Choroid plexus epithelial cell (primary cell): ENCODE data around the gene RCN2.

Source experiments
- DNase-seq: peaks from one replicate; pipeline ENCODE4 v3.0.0-alpha.2; 2010; ENCODE audit warnings: low read depth
- H3K4me3 ChIP-seq: 2 replicates; pipeline ENCODE4 v1.5.1; 2011; ENCODE audit warnings: low read depth, mild to moderate bottlenecking, control low read depth, low read length, moderate library complexity
- TF ChIP-seq, protein P1 (sequence below): conservative IDR thresholded peaks from 2 replicates; pipeline ENCODE4 v1.5.1; 2011; ENCODE audit warnings: low read depth, mild to moderate bottlenecking, control low read depth, inconsistent platforms, low read length, moderate library complexity

The RCN2 gene

DNA sequence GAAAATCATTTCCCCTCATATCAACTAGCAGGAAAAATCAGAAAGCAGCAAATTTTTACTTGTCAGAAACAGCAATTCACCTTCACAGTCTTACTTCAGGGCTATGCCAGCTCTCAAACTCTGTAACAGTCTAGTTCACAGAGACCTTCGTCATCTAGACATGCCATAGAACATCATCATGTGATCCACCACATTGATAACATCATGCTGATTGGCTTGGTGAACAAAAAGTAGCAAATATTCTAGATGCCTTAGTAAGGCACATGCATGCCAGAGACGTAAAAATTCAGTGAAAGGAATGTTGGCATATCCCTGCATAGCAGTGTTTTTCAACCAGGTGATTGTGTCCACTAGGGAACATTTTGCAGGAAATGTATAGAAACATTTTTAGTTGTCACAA lies 17.8 kb upstream of the RCN2 start:
- no peak for DNase-seq
- no peak overlapping the region for H3K4me3 ChIP-seq
- TF ChIP-seq, protein P1, sequence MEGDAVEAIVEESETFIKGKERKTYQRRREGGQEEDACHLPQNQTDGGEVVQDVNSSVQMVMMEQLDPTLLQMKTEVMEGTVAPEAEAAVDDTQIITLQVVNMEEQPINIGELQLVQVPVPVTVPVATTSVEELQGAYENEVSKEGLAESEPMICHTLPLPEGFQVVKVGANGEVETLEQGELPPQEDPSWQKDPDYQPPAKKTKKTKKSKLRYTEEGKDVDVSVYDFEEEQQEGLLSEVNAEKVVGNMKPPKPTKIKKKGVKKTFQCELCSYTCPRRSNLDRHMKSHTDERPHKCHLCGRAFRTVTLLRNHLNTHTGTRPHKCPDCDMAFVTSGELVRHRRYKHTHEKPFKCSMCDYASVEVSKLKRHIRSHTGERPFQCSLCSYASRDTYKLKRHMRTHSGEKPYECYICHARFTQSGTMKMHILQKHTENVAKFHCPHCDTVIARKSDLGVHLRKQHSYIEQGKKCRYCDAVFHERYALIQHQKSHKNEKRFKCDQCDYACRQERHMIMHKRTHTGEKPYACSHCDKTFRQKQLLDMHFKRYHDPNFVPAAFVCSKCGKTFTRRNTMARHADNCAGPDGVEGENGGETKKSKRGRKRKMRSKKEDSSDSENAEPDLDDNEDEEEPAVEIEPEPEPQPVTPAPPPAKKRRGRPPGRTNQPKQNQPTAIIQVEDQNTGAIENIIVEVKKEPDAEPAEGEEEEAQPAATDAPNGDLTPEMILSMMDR: no peak

DNA sequence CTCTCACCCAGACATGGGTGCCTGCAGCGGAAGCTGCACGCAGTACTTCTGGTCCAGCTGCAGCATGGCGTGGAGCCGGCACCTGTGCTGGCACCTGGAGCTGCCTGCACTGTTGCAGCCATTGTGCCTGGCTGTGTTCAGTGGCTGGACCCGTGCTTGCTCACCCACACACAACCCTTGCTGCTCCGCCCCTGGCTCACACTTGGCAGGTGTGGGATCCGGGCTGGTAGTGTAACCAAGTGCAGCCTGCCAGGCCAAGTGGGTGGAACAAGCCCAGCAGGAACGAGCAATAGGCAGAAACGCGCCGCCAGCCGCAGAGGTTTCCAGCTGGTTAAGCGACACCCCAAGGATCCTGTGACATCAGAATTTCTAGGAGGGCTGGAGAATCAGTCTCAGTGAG lies 15.2 kb upstream of the RCN2 start:
- no peak for DNase-seq
- H3K4me3 ChIP-seq: no peak overlapping the region
- TF ChIP-seq, protein P1: no peak

GRCh38 chr15:76928201-76928600 lies 3.3 kb upstream of the RCN2 start:
- TF ChIP-seq, protein P1: no peak
- H3K4me3 ChIP-seq: no peak overlapping the region
- DNase-seq: no peak

GRCh38 chr15:76929011-76929760 lies 2.4 kb upstream of the RCN2 start:
- H3K4me3 ChIP-seq: no peak overlapping the region
- TF ChIP-seq, protein P1: no peak
- no peak for DNase-seq

- H3K4me3 ChIP-seq: peak overlapping the region; percentile 74
- TF ChIP-seq, protein P1: no peak
- DNase-seq: no peak
Observed at GRCh38 chr15:76930831-76931396, 635 bp upstream of the RCN2 start.

DNA sequence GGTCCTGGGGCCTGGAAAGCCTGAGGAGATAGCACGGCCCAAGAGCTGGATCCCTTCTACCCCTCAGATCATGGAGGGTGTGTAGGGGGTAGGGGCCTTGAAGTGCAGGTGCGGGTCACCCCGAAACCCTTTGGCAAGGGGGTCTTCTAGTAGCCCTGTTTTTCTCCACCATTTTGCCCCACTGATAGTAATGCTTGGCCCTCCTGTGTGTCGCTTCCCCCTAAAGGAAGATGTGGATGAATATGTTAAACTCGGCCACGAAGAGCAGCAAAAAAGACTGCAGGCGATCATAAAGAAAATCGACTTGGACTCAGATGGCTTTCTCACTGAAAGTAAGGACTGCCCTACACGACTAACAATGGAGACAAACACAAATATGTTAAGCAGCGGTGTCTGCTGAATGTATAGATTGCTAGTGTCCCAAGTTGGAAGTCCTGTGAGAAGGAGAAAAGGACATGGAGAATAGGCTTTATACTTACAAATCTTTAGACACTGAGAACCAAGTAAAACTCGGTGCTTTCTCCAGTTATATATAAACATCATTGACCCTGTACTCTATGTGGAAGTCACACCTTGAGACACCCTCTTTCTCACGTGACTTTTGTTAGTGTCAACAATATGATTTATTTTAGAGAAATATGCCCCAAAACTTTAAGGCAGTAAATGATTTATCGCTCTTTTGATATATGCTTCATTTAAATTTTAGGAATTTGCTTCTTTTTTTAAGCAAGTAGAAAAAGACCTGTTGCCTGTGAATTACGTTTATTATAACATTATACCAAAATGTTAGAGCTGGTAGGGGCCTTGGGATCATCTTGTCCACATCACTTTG lies 802 bp downstream of the RCN2 start:
- TF ChIP-seq, protein P1: no peak
- DNase-seq: peak; percentile 28
- peak overlapping the region; percentile 74 for H3K4me3 ChIP-seq
